ENCODE measurements around the gene MBD3.
A peak's percentile ranks its signal among the peaks of the same experiment; 100 is the strongest.

The MBD3 gene

DNA sequence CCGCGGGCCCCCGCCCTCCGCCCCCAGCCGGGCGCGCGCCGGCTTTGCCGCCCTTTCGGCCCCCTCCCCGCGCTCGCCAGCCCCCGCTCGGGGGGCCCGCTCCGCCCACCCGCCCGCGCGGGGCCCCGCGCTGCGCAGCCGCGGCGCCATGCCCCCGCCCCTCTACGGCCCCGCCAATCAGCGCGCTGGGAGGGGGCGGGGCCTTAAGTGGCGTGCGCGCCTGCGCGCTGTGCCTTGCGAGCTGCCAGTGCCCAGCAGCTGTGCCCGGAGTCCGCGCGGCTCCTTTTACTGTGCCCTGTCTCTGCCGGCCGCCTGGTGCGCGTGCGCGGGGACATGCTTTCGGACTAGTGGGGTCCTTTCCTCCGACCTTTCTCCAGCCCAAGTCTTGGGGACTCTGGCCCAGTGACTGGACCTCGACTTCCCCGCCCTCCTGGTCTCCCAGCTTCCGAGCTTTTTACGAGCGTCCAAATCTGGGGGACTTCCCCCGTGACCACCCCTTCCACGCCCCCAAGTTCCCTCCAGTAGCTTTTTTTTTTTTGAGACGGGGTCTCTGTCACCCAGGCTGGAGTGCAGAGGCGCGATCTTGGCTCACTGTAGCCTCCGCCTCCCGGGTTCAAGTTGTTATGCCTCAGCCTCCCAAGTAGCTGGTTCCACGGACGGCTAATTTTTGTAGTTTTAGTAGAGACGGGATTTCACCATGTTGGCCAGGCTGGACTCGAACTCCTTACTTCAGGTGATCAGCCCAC lies at the start of gene MBD3:
Gene MBD3 (minus strand): TSS at position 111 of the 746 bp plus-strand sequence. CDS start 234 bp downstream, outside the sequence.
- H3K4me3 ChIP-seq (ENCODE audit: low read depth, low read length) = peak within 1 kb of the TSS; percentile 84
- POLR2A ChIA-PET = interaction anchor here (0.5 to 2.8 kb wide), 19 partner anchors 9 to 830 kb away, joined by 3 to 27 read pairs (median 4); partner anchors contain the start of gene UQCR11
- CTCF ChIA-PET = interaction anchor here (0.8 to 1.0 kb wide), 3 partner anchors 47 to 195 kb away, joined by 3 to 5 read pairs (median 3); no protein-coding TSS in a partner anchor
- no peaks in the 10 kb centered on the region for H3K4me1 ChIP-seq (ENCODE audit: control insufficient read depth, insufficient read depth, low read length)
- H3K36me3 ChIP-seq (ENCODE audit: control insufficient read depth in 2 of 2, insufficient read depth in 1 of 2, low read length in 2 of 2) = peaks cover 13 to 35% of the 10 kb centered on the region in 2 experiments; a peak in 2 of 3 replicates
- peak within 1 kb of the TSS; percentile 100 for H3K27ac ChIP-seq (ENCODE audit: extremely low read depth, low read depth, low read length)
- H3K9me3 ChIP-seq (ENCODE audit: control insufficient read depth, insufficient read depth, low read depth, low read length) = no peaks in the 10 kb centered on the region
- TF ChIP-seq, protein P1, sequence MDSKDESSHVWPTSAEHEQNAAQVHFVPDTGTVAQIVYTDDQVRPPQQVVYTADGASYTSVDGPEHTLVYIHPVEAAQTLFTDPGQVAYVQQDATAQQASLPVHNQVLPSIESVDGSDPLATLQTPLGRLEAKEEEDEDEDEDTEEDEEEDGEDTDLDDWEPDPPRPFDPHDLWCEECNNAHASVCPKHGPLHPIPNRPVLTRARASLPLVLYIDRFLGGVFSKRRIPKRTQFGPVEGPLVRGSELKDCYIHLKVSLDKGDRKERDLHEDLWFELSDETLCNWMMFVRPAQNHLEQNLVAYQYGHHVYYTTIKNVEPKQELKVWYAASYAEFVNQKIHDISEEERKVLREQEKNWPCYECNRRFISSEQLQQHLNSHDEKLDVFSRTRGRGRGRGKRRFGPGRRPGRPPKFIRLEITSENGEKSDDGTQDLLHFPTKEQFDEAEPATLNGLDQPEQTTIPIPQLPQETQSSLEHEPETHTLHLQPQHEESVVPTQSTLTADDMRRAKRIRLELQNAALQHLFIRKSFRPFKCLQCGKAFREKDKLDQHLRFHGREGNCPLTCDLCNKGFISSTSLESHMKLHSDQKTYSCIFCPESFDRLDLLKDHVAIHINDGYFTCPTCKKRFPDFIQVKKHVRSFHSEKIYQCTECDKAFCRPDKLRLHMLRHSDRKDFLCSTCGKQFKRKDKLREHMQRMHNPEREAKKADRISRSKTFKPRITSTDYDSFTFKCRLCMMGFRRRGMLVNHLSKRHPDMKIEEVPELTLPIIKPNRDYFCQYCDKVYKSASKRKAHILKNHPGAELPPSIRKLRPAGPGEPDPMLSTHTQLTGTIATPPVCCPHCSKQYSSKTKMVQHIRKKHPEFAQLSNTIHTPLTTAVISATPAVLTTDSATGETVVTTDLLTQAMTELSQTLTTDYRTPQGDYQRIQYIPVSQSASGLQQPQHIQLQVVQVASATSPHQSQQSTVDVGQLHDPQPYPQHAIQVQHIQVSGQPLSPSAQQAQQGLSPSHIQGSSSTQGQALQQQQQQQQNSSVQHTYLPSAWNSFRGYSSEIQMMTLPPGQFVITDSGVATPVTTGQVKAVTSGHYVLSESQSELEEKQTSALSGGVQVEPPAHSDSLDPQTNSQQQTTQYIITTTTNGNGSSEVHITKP (tag by site-specific recombination; IDR thresholded peaks at IDR 0.05) = 0 out of 2 replicates have a peak, but pooled peaks have one; percentile 10
- TF ChIP-seq, protein P2, sequence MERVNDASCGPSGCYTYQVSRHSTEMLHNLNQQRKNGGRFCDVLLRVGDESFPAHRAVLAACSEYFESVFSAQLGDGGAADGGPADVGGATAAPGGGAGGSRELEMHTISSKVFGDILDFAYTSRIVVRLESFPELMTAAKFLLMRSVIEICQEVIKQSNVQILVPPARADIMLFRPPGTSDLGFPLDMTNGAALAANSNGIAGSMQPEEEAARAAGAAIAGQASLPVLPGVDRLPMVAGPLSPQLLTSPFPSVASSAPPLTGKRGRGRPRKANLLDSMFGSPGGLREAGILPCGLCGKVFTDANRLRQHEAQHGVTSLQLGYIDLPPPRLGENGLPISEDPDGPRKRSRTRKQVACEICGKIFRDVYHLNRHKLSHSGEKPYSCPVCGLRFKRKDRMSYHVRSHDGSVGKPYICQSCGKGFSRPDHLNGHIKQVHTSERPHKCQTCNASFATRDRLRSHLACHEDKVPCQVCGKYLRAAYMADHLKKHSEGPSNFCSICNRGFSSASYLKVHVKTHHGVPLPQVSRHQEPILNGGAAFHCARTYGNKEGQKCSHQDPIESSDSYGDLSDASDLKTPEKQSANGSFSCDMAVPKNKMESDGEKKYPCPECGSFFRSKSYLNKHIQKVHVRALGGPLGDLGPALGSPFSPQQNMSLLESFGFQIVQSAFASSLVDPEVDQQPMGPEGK (tag by site-specific recombination; IDR thresholded peaks at IDR 0.05) = peak; percentile 61
- TF ChIP-seq ZNF362 (tag by site-specific recombination; IDR thresholded peaks at IDR 0.05) (peak; percentile 29; the same call in 1 of the 2 replicates), ZNF660 (tag by site-specific recombination; IDR thresholded peaks at IDR 0.05) (0 out of 2 replicates have a peak, but pooled peaks have one; percentile 15), BCL11B (tag by site-specific recombination; IDR thresholded peaks at IDR 0.05; ENCODE audit: low read depth) (peak; percentile 91), ZNF146 (tag by site-specific recombination; IDR thresholded peaks at IDR 0.05) (no peak), ZFP69B (tag by site-specific recombination; IDR thresholded peaks at IDR 0.05) (0 out of 2 replicates have a peak, but pooled peaks have one; percentile 18), KLF9 (tag by site-specific recombination; IDR thresholded peaks at IDR 0.05; ENCODE audit: low read depth) (peak; percentile 72), SP2 (tag by site-specific recombination; IDR thresholded peaks at IDR 0.05) (no peak; the same call in 1 of the 2 replicates), ZNF426 (tag by site-specific recombination; IDR thresholded peaks at IDR 0.05) (no peak), ZNF274 (IDR thresholded peaks at IDR 0.05; ENCODE audit: low read length) (no peak), ZNF274 (tag by site-specific recombination; IDR thresholded peaks at IDR 0.05; ENCODE audit: borderline replicate concordance) (no peak), GLIS1 (tag by site-specific recombination; IDR thresholded peaks at IDR 0.05) (peak; percentile 9; the same call in 1 of the 2 replicates), ZNF600 (tag by site-specific recombination; IDR thresholded peaks at IDR 0.05) (peak; percentile 36; the same call in 1 of the 2 replicates), SP7 (tag by site-specific recombination; IDR thresholded peaks at IDR 0.05) (peak; percentile 34; the same call in 1 of the 2 replicates), ZNF645 (tag by site-specific recombination; IDR thresholded peaks at IDR 0.05) (peak; percentile 45; the same call in 1 of the 2 replicates), ZNF292 (tag by site-specific recombination; IDR thresholded peaks at IDR 0.05; ENCODE audit: borderline replicate concordance, low read depth) (no peak), ZBTB6 (tag by site-specific recombination; IDR thresholded peaks at IDR 0.05) (no peak)
- TF ChIP-seq, protein P3, sequence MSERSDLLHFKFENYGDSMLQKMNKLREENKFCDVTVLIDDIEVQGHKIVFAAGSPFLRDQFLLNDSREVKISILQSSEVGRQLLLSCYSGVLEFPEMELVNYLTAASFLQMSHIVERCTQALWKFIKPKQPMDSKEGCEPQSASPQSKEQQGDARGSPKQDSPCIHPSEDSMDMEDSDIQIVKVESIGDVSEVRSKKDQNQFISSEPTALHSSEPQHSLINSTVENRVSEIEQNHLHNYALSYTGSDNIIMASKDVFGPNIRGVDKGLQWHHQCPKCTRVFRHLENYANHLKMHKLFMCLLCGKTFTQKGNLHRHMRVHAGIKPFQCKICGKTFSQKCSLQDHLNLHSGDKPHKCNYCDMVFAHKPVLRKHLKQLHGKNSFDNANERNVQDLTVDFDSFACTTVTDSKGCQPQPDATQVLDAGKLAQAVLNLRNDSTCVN (tag by site-specific recombination; optimal IDR thresholded peaks at IDR 0.05) = peak; percentile 81
- TF ChIP-seq, protein P4, sequence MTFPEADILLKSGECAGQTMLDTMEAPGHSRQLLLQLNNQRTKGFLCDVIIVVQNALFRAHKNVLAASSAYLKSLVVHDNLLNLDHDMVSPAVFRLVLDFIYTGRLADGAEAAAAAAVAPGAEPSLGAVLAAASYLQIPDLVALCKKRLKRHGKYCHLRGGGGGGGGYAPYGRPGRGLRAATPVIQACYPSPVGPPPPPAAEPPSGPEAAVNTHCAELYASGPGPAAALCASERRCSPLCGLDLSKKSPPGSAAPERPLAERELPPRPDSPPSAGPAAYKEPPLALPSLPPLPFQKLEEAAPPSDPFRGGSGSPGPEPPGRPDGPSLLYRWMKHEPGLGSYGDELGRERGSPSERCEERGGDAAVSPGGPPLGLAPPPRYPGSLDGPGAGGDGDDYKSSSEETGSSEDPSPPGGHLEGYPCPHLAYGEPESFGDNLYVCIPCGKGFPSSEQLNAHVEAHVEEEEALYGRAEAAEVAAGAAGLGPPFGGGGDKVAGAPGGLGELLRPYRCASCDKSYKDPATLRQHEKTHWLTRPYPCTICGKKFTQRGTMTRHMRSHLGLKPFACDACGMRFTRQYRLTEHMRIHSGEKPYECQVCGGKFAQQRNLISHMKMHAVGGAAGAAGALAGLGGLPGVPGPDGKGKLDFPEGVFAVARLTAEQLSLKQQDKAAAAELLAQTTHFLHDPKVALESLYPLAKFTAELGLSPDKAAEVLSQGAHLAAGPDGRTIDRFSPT (tag by site-specific recombination; IDR thresholded peaks at IDR 0.05) = peak; percentile 98
- TF ChIP-seq, protein P5, sequence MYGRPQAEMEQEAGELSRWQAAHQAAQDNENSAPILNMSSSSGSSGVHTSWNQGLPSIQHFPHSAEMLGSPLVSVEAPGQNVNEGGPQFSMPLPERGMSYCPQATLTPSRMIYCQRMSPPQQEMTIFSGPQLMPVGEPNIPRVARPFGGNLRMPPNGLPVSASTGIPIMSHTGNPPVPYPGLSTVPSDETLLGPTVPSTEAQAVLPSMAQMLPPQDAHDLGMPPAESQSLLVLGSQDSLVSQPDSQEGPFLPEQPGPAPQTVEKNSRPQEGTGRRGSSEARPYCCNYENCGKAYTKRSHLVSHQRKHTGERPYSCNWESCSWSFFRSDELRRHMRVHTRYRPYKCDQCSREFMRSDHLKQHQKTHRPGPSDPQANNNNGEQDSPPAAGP (tag by site-specific recombination; IDR thresholded peaks at IDR 0.05) = peak; percentile 33; the same call in 1 of the 2 replicates

All from HEK293 (cell line).